ENCODE results near the gene WWC2.
"Not testable (repeated sequence)": the region's sequence is repeated elsewhere in the genome, so short reads cannot be mapped to it uniquely, and the experiment has no call there.

The WWC2 gene

GRCh38 chr4:183139972-183140570 lies 41.0 kb downstream of the WWC2 start:
- intact Hi-C loops (cut with DNase I), result no loop called here
- DNase-seq, result no peak

- intact Hi-C loops (cut with DNase I), result no loop called here
- DNase-seq, result peak in 1 of 10 donors; percentile 24
Measured at GRCh38 chr4:183140911-183141320, 41.9 kb downstream of the WWC2 start.

GRCh38 chr4:183141997-183142396 lies 42.9 kb downstream of the WWC2 start:
- DNase-seq, result no peak
- intact Hi-C loops (cut with DNase I), result no loop called here

GRCh38 chr4:183142571-183143550 lies 43.8 kb downstream of the WWC2 start:
- peak in 3 of 10 donors; percentile 15 to 32 (median 25) for DNase-seq
- intact Hi-C loops (cut with DNase I), result no loop called here

- intact Hi-C loops (cut with DNase I), result no loop called here
- no peak for DNase-seq
Measured at GRCh38 chr4:183144787-183145186, 45.7 kb downstream of the WWC2 start.

- intact Hi-C loops (cut with DNase I), result no loop called here
Measured at GRCh38 chr4:183145773-183146172, 46.7 kb downstream of the WWC2 start.

GRCh38 chr4:183146478-183146877 lies 47.4 kb downstream of the WWC2 start:
- DNase-seq, result peak in 4 of 10 donors; percentile 7 to 80 (median 42)
- intact Hi-C loops (cut with DNase I), result no loop called here

More at GRCh38 chr4:183145773-183146172, 46.7 kb downstream of the WWC2 start:
- no peak for DNase-seq

GRCh38 chr4:183147196-183147595 lies 48.1 kb downstream of the WWC2 start:
- intact Hi-C loops (cut with DNase I), result no loop called here
- no peak for DNase-seq

- intact Hi-C loops (cut with DNase I), result no loop called here
- no peak for DNase-seq
Measured at GRCh38 chr4:183147983-183148382, 48.9 kb downstream of the WWC2 start.

- no peak for DNase-seq
- intact Hi-C loops (cut with DNase I), result no loop called here
Measured at GRCh38 chr4:183149616-183150539, 50.8 kb downstream of the WWC2 start.

- intact Hi-C loops (cut with DNase I); DNase-seq: not testable (repeated sequence)
Measured at GRCh38 chr4:183150664-183151063, 51.6 kb downstream of the WWC2 start.

- DNase-seq; intact Hi-C loops (cut with DNase I): not testable (repeated sequence)
Measured at GRCh38 chr4:183152232-183152631, 53.2 kb downstream of the WWC2 start.

GRCh38 chr4:183153190-183153916 lies 54.3 kb downstream of the WWC2 start:
- no peak for DNase-seq
- intact Hi-C loops (cut with DNase I), result no loop called here

GRCh38 chr4:183154701-183155391 lies 55.8 kb downstream of the WWC2 start:
- intact Hi-C loops (cut with DNase I), result no loop called here

GRCh38 chr4:183155450-183156184 lies 56.6 kb downstream of the WWC2 start:
- no peak for DNase-seq

More at GRCh38 chr4:183154701-183155391, 55.8 kb downstream of the WWC2 start:
- DNase-seq, result no peak

GRCh38 chr4:183157215-183157614 lies 58.2 kb downstream of the WWC2 start:
- intact Hi-C loops (cut with DNase I), result no loop called here
- DNase-seq, result no peak

More at GRCh38 chr4:183155450-183156184, 56.6 kb downstream of the WWC2 start:
- intact Hi-C loops (cut with DNase I), result no loop called here

GRCh38 chr4:183158062-183158461 lies 59.0 kb downstream of the WWC2 start:
- no peak for DNase-seq
- intact Hi-C loops (cut with DNase I), result no loop called here

GRCh38 chr4:183161630-183162029 lies 62.6 kb downstream of the WWC2 start:
- DNase-seq, result no peak
- intact Hi-C loops (cut with DNase I), result no loop called here

Measured in posterior cingulate gyrus (tissue), 11 donors.